ENCODE results near the gene PROX2.

PROX2 gene

GRCh38 chr14:74879427-74880182, 3.7 kb upstream of the PROX2 start:
- DNase-seq = no peak
- in situ Hi-C loops (cut with HindIII; ENCODE audit: low pct_ligation_motif_present, low sequenced_read_pairs) = no loop called here
- no peaks in the 10 kb centered on the region for H3K27me3 ChIP-seq (replicated peaks)
- no peak overlapping the region for H3K27ac ChIP-seq
- no peak overlapping the region for H3K4me3 ChIP-seq (ENCODE audit: low read depth, low read length)
- H3K36me3 ChIP-seq (replicated peaks) = no peaks in the 10 kb centered on the region
- no peak for TF ChIP-seq CTCF (IDR thresholded peaks at IDR 0.05; ENCODE audit: low read depth, low read length, missing control alignments)

GRCh38 chr14:74875204-74875603, 741 bp downstream of the PROX2 start:
- H3K27ac ChIP-seq = no peak overlapping the region
- in situ Hi-C loops (cut with HindIII; ENCODE audit: low pct_ligation_motif_present, low sequenced_read_pairs) = no loop called here
- no peaks in the 10 kb centered on the region for H3K36me3 ChIP-seq (replicated peaks)
- no peaks in the 10 kb centered on the region for H3K27me3 ChIP-seq (replicated peaks)
- no peak overlapping the region for H3K4me3 ChIP-seq (ENCODE audit: low read depth, low read length)
- DNase-seq = no peak
- TF ChIP-seq CTCF (IDR thresholded peaks at IDR 0.05; ENCODE audit: low read depth, low read length, missing control alignments) = no peak

- no peak overlapping the region for H3K27ac ChIP-seq
- TF ChIP-seq CTCF (IDR thresholded peaks at IDR 0.05; ENCODE audit: low read depth, low read length, missing control alignments) = no peak
- no peaks in the 10 kb centered on the region for H3K27me3 ChIP-seq (replicated peaks)
- in situ Hi-C loops (cut with HindIII; ENCODE audit: low pct_ligation_motif_present, low sequenced_read_pairs) = no loop called here
- no peaks in the 10 kb centered on the region for H3K36me3 ChIP-seq (replicated peaks)
- DNase-seq = no peak
- no peak overlapping the region for H3K4me3 ChIP-seq (ENCODE audit: low read depth, low read length)
Observed at GRCh38 chr14:74871819-74872218, 4.1 kb downstream of the PROX2 start.

GRCh38 chr14:74868739-74869138, 7.2 kb downstream of the PROX2 start:
- H3K36me3 ChIP-seq (replicated peaks) = no peaks in the 10 kb centered on the region
- DNase-seq = no peak
- no peak for TF ChIP-seq CTCF (IDR thresholded peaks at IDR 0.05; ENCODE audit: low read depth, low read length, missing control alignments)
- no peak overlapping the region for H3K27ac ChIP-seq
- H3K4me3 ChIP-seq (ENCODE audit: low read depth, low read length) = no peak overlapping the region
- H3K27me3 ChIP-seq (replicated peaks) = no peaks in the 10 kb centered on the region
- in situ Hi-C loops (cut with HindIII; ENCODE audit: low pct_ligation_motif_present, low sequenced_read_pairs) = no loop called here

GRCh38 chr14:74867673-74868072, 8.3 kb downstream of the PROX2 start:
- no peak overlapping the region for H3K27ac ChIP-seq
- DNase-seq = no peak
- in situ Hi-C loops (cut with HindIII; ENCODE audit: low pct_ligation_motif_present, low sequenced_read_pairs) = no loop called here
- no peak overlapping the region for H3K4me3 ChIP-seq (ENCODE audit: low read depth, low read length)
- no peaks in the 10 kb centered on the region for H3K27me3 ChIP-seq (replicated peaks)
- H3K36me3 ChIP-seq (replicated peaks) = no peaks in the 10 kb centered on the region
- no peak for TF ChIP-seq CTCF (IDR thresholded peaks at IDR 0.05; ENCODE audit: low read depth, low read length, missing control alignments)
